Measurements from ENCODE around the gene INTS1.

Gene INTS1

DNA sequence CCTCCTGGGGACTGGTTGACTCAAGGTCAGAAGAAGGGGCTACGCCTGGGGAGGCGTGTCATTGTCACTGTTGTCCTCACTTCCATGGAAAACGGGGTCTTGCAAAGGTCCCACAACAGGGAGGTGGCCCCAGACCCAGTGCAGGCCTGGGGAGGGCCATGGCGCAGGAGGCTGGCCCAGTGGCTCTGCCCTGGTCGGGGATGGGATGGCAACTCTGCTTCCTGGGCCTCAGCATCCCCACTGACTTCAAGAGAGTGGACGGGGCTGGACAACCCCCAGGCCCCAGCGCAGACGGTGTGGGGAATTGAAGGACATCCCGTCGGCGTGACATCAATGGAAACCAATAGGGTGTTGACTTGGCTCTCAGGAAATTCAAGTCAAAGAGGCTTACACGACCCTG is 80.1 kb downstream of the INTS1 start:
- DNase-seq (ENCODE audit: low read depth), result no peak
- TF ChIP-seq, protein P1, sequence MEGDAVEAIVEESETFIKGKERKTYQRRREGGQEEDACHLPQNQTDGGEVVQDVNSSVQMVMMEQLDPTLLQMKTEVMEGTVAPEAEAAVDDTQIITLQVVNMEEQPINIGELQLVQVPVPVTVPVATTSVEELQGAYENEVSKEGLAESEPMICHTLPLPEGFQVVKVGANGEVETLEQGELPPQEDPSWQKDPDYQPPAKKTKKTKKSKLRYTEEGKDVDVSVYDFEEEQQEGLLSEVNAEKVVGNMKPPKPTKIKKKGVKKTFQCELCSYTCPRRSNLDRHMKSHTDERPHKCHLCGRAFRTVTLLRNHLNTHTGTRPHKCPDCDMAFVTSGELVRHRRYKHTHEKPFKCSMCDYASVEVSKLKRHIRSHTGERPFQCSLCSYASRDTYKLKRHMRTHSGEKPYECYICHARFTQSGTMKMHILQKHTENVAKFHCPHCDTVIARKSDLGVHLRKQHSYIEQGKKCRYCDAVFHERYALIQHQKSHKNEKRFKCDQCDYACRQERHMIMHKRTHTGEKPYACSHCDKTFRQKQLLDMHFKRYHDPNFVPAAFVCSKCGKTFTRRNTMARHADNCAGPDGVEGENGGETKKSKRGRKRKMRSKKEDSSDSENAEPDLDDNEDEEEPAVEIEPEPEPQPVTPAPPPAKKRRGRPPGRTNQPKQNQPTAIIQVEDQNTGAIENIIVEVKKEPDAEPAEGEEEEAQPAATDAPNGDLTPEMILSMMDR (conservative IDR thresholded peaks at IDR 0.05; ENCODE audit: low read depth, low read length), result no peak
- H3K4me3 ChIP-seq (ENCODE audit: low read length), result no peak overlapping the region

DNA sequence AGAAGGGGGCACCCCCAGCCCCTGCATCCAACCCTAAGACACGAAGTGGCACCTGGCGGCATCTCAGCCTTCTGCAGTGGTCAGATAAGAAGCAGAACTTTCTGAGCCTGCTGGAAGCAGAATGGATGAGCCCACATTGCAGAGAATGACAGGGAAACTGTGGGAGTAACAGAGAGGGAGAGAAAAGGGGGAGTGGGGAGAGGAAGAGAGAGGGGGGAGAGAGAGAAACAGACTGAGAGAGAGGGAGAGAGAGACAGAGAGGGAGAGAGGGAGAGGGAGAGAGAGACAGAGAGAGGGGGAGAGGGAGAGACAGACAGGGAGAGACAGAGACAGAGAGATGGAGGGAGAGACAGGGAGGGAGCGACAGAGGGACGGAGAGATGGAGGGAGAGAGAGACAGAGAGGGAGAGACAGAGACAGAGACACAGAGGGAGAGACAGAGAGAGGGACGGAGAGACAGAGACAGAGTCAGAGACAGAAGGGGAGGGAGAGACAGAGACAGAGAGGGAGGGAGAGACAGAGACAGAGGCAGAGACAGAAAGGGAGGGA is 80.9 kb downstream of the INTS1 start:
- TF ChIP-seq, protein P1 (conservative IDR thresholded peaks at IDR 0.05; ENCODE audit: low read depth, low read length), result no peak
- DNase-seq (ENCODE audit: low read depth), result no peak
- no peak overlapping the region for H3K4me3 ChIP-seq (ENCODE audit: low read length)

DNA sequence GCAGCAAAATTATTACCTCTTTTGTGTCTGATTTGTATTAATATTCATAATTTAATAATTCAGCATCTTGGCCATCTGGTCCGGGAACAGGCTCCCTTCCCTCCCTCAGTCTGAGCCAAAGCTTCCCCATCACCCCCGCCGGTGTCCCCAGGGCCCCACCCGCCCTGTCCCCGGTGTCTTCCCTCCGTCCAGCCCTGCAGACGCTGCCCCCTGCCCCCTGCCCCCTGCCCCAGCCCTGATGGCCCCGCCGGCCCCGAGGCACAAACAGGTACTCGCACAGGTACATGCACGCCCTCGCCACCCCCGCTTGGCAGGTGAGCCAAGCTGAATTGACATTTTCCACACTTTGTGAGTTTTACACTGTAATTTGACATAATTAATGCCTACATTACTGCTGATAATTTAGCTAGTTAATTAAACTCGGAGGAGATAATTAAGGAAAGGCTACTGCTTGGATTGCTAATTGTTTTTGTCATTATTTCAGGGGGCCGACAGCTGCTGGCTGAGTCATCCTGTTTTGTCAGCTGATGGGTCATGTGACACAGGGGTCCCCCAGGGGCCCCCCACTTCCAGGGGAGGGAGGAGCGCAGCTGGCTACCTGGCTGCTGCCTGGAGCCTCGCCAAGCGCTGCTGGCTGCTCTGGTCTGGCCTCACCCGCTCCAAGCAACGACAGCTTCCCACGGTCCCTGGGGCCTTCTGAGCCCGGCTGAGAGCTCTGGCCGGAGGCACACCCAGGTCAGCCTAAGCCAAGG is 81.5 kb downstream of the INTS1 start:
- no peak for DNase-seq (ENCODE audit: low read depth)
- H3K4me3 ChIP-seq (ENCODE audit: low read length), result no peak overlapping the region
- TF ChIP-seq, protein P1 (conservative IDR thresholded peaks at IDR 0.05; ENCODE audit: low read depth, low read length), result no peak

DNA sequence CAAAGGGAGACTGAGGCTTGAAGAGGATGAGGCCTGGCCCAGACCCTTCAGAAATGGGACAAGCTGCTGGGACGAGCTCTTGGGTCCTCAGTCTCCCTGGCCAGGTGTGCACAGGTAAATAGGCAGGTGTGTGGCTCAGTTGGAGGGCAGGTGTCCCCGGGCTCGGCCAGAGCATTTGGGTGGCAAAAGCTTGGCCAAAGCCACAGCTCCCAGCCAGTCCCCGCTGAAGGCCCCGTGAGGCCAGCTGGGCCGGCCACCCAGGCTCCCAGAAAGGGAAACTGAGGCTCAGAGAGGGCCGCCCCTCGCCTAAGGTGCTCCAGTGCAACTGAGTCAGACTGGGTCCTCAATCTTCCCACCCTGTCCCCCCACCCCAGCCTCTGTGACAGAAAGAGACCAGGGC is 82.2 kb downstream of the INTS1 start:
- no peak for DNase-seq (ENCODE audit: low read depth)
- TF ChIP-seq, protein P1 (conservative IDR thresholded peaks at IDR 0.05; ENCODE audit: low read depth, low read length), result no peak
- H3K4me3 ChIP-seq (ENCODE audit: low read length), result no peak overlapping the region

DNA sequence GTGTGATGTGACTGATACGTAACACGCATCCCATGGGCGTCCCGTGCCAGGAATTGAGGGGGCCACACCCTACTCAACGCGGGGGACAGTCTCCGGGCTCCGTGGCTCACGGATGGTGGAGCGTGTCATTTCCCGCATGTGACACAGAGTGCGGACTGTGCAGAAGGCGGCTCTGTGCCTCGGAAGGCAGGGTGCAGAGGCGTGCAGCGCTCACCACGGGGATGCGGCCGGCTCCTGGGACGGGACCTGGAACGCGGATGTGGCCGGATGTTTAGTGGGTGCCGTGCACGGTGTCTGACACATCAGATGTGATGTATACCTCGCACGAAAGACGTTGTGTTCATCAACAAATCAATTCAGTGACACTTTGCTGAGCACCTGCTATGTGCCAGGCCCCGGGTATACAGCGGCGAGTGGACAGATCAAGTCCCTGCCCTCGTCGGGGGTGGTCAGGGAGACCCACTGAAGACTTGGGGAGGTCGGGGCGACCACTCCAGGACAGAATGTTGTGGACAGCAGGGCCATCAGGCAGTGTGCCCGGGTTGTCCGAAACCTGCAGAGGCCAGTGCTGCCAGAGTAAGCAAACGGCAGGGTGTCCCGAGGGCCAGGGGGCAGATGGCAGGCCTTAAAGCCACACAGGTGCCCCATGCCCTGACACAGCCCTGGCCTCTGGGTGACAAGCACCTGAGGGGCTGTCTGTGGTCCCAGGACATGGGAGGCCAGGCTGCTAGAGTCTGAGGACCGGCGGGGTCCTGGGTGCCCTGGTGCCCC is 83.0 kb downstream of the INTS1 start:
- H3K4me3 ChIP-seq (ENCODE audit: low read length), result no peak overlapping the region
- no peak for DNase-seq (ENCODE audit: low read depth)
- TF ChIP-seq, protein P1 (conservative IDR thresholded peaks at IDR 0.05; ENCODE audit: low read depth, low read length), result no peak

All from retinal pigment epithelial cell (primary cell).